Occipital lobe (tissue), 2 donors: ENCODE data around the gene FITM2. TPM values are rescaled to one million over a fixed set of nuclear protein-coding genes. Genes with fewer than 3 reads are reported as not detected.
"Not testable (repeated sequence)": the region's sequence is repeated elsewhere in the genome, so short reads cannot be mapped to it uniquely, and the experiment has no call there.

Experiments
- DNase-seq: peaks from one replicate; lab custom pipeline; 2025; lab: John Stamatoyannopoulos, UW
- total RNA-seq: library from RNA; depleted of rRNA; stranded (reverse); fragments of >200 nt; gene quantifications from one replicate; pipeline ENCODE4 v1.2.3, GENCODE V29; 2014

The FITM2 gene, protein sequence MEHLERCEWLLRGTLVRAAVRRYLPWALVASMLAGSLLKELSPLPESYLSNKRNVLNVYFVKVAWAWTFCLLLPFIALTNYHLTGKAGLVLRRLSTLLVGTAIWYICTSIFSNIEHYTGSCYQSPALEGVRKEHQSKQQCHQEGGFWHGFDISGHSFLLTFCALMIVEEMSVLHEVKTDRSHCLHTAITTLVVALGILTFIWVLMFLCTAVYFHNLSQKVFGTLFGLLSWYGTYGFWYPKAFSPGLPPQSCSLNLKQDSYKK
- total RNA-seq: 9.8 TPM

DNA sequence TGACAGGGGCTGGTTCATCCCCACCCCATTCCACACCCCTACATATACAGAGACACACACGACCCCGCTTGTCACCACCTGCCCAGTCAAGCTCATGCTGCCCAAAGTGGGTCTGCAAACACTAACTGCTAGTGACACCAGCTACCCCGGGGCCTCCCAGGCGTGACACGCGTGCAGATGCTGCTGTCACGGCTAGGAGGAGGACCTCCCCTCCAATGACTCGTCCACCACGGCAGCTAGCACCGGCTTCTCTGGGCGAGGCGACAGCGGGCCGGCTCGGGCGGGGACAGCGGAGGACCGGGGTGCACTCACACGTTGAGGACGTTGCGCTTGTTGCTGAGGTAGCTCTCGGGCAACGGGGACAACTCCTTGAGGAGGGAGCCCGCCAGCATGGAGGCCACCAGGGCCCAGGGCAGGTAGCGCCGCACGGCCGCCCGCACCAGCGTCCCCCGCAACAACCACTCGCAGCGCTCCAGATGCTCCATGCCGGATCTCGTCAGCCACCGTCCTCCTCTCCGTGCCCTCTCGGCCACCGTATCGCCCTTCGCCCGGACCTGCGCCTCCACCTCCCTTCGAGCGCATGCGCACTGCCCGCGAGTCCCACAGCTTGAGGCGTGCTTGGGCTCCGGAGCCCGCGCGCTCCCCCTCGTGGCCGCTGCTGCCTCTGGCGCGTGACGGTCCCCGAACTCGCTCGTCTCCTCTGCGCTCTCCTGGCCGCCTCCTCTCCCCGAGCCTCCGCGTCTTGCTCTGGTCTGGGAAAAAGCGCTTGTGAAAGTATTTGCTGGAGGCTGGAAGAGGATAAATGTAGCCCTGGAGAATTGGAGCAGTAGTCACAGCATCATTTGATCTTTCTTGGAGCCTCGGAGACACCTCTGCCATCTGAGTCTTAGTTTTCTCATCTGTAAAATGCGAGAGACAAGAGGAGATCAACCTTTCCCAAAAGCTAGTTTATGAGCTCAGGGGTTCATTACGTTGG lies at the start of gene FITM2:
TSS of gene FITM2 (minus strand) at position 539 of the 976 bp plus-strand sequence. CDS start at position 485, 54 bp downstream.
- DNase-seq: peak; percentile 89

DNA sequence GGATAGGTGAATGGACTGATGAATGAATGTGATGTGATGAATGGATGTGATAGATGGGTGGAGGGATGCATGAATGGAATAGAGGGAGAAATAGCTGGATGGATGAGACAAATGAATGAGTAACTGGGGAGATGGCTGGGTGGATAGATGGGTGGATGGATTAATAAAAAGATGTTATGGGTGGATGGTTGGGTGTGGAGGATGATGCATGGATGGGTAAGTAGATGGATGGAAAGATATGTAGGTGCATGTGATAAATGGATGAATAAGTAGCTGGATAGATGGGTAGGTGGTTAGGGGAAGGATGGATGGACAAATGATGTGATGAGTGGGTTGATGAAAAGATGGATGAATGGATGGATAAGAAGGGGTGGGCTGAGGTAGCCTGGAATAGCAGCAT lies 49.2 kb upstream of the FITM2 start:
- DNase-seq: no peak

DNA sequence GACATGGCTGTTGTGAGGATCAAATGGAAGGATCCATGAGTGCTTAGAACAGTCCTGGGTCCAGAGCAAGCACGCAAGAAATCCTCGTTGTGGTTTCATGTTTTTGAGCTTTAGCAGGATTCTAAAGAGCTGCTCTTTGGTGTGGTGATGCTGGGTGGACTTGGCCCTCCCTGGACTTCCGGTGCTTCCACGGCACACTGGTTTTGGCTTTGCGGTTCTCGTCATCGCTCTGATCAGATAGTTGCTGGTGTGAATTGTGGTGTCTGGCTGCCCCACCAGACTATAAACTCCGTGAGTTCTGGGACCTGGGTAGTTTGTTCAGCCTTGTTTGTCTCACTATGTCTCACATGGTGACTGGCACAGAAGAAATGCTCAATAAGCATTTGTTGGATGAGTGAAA lies 47.8 kb upstream of the FITM2 start:
- no peak for DNase-seq

DNA sequence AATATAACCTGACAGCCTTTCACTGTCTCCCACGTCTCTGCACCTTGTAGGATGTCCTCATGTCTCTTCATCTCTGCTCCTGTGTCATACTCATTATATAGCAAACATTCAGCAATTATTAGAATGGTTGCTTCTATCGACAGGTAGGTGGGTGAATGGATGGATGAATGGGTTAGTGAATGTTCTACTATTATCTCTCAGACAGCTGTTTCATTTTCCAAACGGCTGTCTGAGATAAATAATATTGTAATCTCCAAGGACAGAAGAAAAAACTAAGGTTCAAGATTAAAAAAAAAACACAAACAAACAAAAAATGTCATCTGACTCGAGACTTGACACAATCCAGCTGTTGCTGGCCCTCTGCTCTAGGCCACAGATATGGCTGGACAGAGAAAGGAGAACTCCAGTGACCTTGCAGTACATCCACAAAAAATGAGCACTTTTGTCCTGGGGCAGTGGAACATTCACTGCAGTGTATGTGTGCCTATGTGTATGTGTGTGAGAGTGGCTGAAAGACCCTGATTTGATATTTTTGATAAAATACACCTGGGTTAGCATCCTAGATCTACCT lies 46.6 kb upstream of the FITM2 start:
- DNase-seq: no peak

DNA sequence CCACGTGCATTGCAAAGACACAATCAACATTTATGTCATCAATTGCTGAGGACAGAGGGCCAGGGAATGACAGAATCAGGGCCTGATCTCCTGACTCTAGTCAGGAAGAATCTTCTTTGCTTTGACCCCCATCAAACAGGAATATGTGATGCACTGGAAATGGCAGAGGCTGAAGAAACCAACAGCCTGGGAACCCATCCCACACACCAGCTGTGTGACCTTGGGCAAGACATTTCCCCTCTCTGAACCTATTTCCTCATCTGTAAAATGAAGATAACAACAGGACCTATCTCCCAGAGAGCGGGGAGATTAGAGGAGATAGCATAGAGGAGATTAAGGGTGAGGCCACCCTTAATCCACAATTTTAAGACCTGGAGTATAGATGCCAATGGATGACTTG lies 46.0 kb upstream of the FITM2 start:
- DNase-seq: no peak

DNA sequence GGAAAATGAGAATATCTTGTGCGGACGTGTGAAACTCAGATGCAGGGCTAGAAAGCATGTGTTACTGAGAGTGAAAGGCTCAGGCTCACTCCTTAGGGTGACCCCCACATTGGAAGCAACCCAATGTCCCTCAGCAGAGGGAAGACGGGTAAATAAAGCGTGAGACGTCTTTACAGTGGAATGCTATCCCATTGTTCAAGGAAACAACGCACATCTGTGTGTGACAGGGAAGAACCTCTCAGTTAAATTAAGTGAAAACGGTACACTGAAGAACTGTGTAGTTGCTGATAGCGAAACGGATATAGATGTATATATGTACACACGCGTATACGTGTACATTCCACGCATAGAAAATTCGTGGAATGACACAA lies 45.3 kb upstream of the FITM2 start:
- no peak for DNase-seq

DNA sequence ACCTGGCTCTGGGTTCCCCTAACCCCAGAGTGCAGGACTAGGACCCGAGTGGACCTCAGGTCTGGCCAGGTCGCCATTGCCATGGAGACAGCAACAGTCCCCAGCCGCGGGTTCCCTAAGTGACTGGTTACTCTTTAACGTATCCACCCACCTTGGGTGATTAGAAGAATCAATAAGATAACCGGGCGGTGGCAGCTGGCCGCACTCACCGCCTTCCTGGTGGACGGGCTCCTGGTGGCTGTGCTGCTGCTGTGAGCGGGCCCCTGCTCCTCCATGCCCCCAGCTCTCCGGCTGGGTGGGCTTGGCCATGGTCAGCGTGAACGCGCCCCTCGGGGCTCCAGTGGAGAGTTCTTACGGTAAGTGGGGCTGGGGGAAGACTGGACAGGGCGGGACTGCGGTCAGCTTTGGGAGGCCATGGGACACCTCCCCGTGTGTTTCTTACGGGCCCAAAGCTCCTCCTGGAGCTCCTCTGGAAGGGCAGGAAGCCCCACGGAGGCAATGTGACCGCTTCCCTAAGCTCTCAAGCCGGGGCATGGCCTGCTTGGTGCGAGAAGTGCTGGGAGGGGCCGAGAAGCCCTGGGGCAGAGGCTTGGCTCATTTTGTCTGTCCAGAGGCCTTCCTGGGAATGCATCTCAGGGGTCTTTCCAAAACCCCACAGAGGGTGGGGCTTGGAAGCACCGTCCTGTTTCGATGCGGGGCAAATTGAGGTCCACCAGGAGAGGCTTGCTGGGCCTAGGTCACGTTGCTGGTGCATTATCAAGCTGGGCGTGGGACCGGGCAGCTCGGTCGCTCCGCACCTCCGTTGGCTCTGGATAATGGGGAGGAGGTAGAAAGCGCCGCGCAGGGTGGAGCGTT lies 44.7 kb upstream of the FITM2 start, which contains the start of gene HNF4A:
TSS of gene HNF4A (plus strand) at position 202 of the 855 bp plus-strand sequence. CDS start at position 308, 106 bp downstream.
- DNase-seq: no peak

DNA sequence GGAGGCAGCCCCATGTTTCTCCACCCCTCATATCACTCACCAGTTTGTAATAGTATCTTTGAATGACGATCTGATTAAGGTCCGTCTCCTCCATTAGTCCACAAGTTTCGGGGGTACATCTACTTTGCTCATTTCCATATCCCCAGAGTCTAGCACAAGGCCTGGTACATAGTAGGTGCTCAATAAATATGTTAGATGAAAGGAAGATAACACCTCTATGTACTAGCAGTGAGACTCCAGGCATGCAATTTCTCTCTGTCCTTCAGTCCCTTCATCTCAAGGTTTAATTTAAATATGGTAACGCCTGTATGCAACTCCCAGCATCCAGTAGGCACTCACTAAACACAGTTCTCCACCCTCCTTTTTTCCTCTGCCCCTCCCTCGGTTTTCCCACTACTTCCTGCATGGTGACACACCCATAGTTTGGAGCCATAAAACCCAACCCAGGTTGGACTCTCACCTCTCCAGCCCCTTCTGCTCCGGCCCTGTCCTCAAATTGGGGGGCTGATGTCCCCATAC lies 44.0 kb upstream of the FITM2 start:
- DNase-seq: no peak

DNA sequence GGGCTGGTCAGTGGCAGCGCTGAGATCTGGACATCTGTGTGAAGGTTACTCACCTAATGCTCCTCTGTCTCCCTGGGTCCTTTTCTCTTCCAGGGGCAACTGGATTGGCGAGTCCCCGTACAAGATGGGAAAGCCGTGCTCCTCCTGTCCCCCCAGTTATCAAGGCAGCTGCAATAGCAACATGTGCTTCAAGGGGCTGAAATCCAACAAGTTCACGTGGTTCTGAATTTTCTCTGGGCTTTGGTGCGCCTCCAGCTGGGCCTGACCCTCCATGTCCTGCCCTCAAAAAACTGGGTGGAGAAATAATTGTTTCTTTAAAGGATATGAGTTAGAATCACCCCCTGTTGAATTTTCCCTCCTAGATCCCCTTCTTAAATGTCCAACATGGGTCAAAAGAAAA lies 39.6 kb upstream of the FITM2 start:
- no peak for DNase-seq

DNA sequence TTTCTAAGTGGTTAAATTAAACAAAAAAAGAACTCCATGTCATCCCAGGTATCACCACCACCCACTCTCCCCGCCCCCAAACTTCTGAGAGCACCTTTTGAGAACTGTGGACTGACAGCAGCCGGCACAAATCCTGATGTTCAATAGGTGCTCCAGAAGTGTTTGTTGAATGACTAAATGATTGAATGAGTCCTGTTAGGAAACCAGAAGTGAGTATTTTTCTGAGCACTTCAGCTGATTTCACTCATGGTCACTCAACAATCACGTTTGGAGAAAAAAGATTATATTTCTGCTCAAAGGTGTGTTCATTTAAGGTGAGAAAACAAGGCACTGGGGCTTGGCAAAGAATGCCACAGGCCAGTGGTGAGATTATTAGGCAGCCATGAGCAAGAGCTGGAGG lies 38.3 kb upstream of the FITM2 start:
- DNase-seq: no peak

DNA sequence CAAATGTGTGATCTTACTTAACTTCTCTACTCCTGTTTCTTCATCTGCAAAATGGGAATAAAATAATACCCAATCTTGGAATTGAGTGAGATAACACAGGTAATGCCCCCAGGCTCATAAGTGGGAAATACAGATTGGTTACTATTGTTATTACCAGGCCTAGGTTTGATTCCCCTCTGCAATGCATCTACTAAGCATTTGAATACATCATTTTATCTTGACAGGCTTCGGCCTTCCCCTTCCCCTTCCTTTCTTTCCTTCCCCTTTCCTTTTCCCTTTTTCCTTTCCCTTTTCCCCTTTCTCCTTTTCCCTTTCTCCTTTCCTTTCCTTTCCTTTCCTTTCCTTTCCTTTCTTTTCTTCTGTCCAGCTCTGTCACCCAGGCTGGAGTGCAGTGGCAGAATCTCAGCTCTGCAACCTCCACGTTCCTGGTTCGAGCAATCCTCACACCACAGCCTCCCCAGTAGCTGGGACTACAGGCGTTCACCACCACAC lies 37.2 kb upstream of the FITM2 start:
- DNase-seq: no peak

DNA sequence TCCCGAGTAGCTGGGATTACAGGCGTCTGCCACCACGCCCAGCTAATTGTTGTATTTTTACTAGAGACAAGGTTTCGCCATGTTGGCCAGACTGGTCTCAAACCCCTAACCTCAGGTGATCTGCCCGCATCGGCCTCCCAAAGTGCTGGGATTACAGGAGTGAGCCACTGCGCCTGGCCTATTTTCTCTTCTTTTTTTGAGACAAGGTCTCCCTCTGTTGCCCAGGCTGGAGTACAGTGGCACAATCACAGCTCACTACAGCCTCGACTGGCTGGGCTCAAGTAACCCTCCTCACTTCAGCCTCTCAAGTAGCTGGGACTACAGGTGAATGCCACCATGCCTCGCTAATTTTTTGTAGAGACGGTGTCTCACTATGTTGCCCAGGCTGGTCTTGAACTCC lies 34.9 kb upstream of the FITM2 start:
- not testable (repeated sequence) for DNase-seq

DNA sequence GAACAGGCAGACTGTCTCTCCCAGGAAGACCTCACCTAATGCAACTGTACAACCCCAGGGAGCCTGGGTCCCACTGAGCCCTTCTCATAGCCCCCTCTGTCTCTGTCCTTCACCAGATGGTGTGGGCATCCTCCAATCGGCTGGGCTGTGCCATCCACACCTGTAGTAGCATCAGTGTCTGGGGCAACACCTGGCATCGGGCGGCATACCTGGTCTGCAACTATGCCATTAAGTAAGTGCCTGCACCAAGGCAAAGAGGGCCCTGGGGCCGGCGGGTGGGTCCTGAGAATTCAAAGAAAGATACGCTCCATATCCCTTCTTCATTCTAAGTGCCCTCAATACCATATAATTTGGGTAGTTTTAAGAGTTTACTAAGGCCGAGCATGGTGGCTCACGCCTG lies 34.1 kb upstream of the FITM2 start:
- no peak for DNase-seq

DNA sequence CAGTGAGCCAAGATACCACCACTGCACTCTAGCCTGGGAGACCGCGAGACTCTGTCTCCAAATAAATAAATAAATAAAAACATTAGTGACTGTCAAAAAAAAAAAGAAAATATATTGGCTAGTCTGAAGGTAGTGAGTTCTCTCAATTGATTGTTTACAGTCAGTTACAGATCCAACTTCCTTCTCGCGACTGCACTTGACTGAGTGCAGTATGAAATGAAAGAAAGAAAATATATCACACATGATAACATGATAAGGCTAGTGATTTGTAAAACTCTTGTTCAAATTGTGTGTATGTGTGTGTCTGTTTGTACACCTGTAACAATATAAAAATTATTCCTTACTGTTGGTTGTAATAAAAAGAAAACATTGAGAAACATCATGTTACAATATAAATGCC lies 33.7 kb upstream of the FITM2 start:
- DNase-seq: no peak

DNA sequence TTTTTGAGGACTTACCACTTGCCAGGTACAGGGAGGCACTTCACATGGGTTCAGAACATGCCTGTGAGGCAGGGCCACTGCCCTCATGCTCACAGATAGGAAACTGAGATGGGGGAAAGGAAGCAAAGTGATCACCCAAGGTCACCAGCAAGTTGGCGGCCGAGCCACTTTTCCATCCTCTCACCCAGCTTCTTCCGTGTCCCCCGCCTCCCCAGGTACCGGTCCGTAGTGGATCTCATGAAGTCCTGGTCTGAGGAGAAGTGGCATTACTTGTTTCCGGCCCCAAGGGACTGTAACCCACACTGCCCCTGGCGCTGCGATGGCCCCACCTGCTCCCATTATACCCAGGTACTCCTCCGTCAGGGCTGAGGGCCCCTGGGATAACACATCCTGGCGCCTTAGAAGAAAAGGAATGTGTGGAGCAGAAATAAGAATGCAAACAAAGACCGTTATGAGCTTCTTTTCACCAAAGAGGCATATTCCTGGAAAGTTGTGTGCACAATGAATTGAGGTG lies 32.2 kb upstream of the FITM2 start:
- DNase-seq: no peak

DNA sequence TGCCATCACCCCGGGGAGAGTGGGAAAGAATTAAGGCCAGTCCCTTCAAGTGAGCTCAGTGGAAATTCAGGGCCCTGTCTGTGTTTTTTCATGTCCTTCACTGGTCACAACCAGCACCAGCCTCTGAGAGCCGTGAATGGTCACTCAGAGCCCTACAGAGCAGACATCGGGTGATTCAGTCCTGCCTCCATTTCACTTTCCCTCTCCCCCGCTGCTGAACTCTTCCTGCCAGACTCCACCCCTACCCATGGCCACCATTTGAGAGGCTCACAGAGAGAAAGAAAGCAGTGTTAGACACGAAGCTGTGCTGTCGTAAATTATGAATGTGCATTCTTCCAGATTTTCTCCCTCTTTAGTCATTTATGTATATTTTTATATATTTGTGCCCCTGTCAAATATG lies 31.2 kb upstream of the FITM2 start:
- no peak for DNase-seq

DNA sequence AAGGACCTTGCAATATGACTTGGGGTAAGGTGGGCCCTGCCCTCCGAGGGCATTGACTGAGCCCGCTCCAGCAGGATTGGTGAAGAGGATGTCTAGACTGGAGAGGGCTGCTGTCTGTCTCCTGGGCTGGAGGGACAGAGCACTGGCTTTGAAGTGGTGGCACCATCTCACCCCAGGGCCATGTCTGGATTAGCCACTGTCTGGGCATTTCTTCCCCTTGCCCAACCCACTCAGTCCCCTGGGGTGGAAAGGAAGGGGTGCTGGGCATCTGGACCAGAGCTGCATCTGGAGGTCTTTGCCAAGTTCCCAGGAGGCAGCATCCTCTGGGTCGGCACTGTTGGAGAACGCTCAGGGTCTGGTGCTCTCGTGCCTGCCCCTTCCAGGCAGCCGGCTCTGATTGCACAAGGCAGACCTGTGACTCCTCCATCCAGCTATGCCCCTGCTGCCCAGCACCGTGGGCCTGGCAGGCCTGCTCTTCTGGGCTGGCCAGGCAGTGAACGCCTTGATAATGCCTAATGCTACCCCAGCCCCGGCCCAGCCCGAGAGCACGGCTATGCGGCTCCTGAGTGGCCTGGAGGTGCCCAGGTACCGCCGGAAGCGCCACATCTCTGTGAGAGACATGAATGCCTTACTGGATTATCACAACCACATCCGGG lies 25.9 kb upstream of the FITM2 start, which contains the start of gene R3HDML:
TSS of gene R3HDML (plus strand) at position 319 of the 656 bp plus-strand sequence. CDS start at position 434, 115 bp downstream.
- DNase-seq: no peak

DNA sequence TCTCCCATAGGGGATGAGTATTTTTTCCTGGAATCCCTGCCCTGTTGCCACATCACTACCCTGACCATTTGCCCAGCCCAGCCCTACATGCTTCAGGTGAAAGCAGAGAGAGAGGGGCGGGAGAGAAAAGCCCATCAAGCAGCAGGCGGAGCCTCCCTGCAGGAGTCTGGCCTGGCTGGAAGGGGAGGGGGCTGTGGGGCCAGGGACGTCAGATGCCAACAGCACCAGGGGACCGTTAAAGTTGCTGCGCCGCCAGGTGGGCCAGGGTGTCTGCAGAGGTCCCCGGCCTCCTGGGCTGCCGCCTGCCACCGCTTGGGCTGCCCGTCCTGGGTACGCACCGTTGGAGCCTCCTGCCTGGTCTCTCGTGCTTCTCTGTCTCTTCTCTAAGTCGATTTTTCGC lies 25.1 kb upstream of the FITM2 start:
- DNase-seq: no peak

DNA sequence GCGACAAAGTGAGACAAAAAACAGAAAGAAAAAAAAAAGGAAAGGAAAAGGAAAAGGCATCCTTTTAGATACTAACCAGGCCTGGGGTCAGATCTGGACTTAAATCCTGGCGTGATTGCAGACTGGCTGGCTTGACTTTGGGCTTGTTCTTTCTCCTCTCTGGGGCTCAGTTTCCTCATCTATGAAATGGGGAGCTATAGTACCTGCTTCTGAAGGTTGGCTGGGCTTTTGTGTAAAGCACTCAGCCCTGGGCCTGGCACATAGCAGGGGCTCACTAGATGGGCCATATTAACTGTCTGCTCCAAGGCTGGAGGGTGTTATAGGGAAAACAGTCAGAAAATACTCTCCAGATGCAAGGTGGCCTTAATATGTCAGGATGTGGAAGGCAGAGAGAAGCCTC lies 24.7 kb upstream of the FITM2 start:
- DNase-seq: no peak

DNA sequence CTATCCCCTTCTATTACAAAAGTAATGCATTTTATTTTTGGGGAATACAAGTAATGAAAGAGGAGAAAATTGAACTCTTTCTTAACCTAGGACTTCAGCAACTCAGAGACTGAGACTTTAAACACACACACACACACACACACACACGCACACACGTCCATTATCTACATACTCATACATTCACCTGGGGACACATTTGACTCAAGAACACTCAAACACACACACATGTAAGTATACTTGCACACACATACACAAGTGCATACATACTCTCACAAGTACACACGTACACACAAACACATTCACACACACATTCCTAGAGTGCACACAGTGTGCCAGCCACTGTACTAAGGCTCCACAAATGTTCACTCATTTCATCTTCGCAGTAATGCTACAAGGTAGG lies 23.7 kb upstream of the FITM2 start:
- DNase-seq: no peak
